GM18520 (cell line): Measurements from ENCODE around the gene DCTN4.
A peak's percentile ranks its signal among the peaks of the same experiment; 100 is the strongest.
"Not testable (repeated sequence)": the region's sequence is repeated elsewhere in the genome, so short reads cannot be mapped to it uniquely, and the experiment has no call there.

ENCODE experiments used
- ATAC-seq: cut with Tn5 transposase; IDR thresholded peaks from one replicate; pipeline ENCODE4 v1.9.1; 2021; ENCODE audit not compliant: unreplicated experiment

DCTN4 gene

GRCh38 chr5:150758531-150759333, at the start of gene DCTN4:
Gene DCTN4 (minus strand): TSS chr5:150759017. CDS start chr5:150758993, 24 bp downstream.
- peak; percentile 94 for ATAC-seq

- ATAC-seq = no peak
These were observed 45.6 kb upstream of the DCTN4 start for GRCh38 chr5:150804388-150804787.

GRCh38 chr5:150801117-150801927, 42.5 kb upstream of the DCTN4 start:
- no peak for ATAC-seq

- no peak for ATAC-seq
These were observed 38.6 kb upstream of the DCTN4 start for GRCh38 chr5:150797384-150797783.

- ATAC-seq = no peak
These were observed 36.1 kb upstream of the DCTN4 start for GRCh38 chr5:150794927-150795326.

- ATAC-seq = not testable (repeated sequence)
These were observed 34.6 kb upstream of the DCTN4 start for GRCh38 chr5:150793423-150793888.

- no peak for ATAC-seq
These were observed 32.7 kb upstream of the DCTN4 start for GRCh38 chr5:150791536-150791935.

GRCh38 chr5:150789943-150790611, 31.3 kb upstream of the DCTN4 start:
- ATAC-seq = peak; percentile 78

- ATAC-seq = no peak
These were observed 30.6 kb upstream of the DCTN4 start for GRCh38 chr5:150789450-150789849.

- no peak for ATAC-seq
These were observed 30.2 kb upstream of the DCTN4 start for GRCh38 chr5:150788977-150789376.

- ATAC-seq = no peak
These were observed 28.8 kb upstream of the DCTN4 start for GRCh38 chr5:150787656-150788055.

GRCh38 chr5:150786876-150787275, 28.1 kb upstream of the DCTN4 start:
- no peak for ATAC-seq

GRCh38 chr5:150785950-150786349, 27.1 kb upstream of the DCTN4 start:
- ATAC-seq = no peak

GRCh38 chr5:150783422-150783928, 24.7 kb upstream of the DCTN4 start:
- peak; percentile 39 for ATAC-seq

GRCh38 chr5:150782850-150783249, 24.0 kb upstream of the DCTN4 start:
- ATAC-seq = no peak

- ATAC-seq = no peak
These were observed 23.1 kb upstream of the DCTN4 start for GRCh38 chr5:150781706-150782614.

- ATAC-seq = no peak
These were observed 22.0 kb upstream of the DCTN4 start for GRCh38 chr5:150780816-150781221.

- peak; percentile 50 for ATAC-seq
These were observed 21.4 kb upstream of the DCTN4 start for GRCh38 chr5:150780187-150780692.

GRCh38 chr5:150779397-150780186, 20.8 kb upstream of the DCTN4 start:
- ATAC-seq = no peak
